Measurements from ENCODE around the gene TTC27.
A peak's percentile ranks its signal among the peaks of the same experiment; 100 is the strongest.
"Not testable (repeated sequence)": the region's sequence is repeated elsewhere in the genome, so short reads cannot be mapped to it uniquely, and the experiment has no call there.

The TTC27 gene

GRCh38 chr2:32812316-32812715 lies 184.5 kb downstream of the TTC27 start:
- DNase-seq = no peak

- no peak for DNase-seq
Observed at GRCh38 chr2:32820088-32820487, 192.2 kb downstream of the TTC27 start.

- no peak for DNase-seq
Observed at GRCh38 chr2:32820701-32821100, 192.9 kb downstream of the TTC27 start.

- DNase-seq = no peak
Observed at GRCh38 chr2:32824070-32824809, 196.4 kb downstream of the TTC27 start.

GRCh38 chr2:32825291-32825712 lies 197.5 kb downstream of the TTC27 start:
- peak; percentile 45 for DNase-seq

- DNase-seq = no peak
Observed at GRCh38 chr2:32830196-32830595, 202.3 kb downstream of the TTC27 start.

GRCh38 chr2:32832821-32833220 lies 205.0 kb downstream of the TTC27 start:
- DNase-seq = no peak

- DNase-seq = no peak
Observed at GRCh38 chr2:32833709-32834108, 205.9 kb downstream of the TTC27 start.

- no peak for DNase-seq
Observed at GRCh38 chr2:32835148-32835547, 207.3 kb downstream of the TTC27 start.

- DNase-seq = no peak
Observed at GRCh38 chr2:32836933-32837332, 209.1 kb downstream of the TTC27 start.

GRCh38 chr2:32838418-32838817 lies 210.6 kb downstream of the TTC27 start:
- no peak for DNase-seq

GRCh38 chr2:32838949-32839348 lies 211.1 kb downstream of the TTC27 start:
- no peak for DNase-seq

GRCh38 chr2:32841931-32842898 lies 214.4 kb downstream of the TTC27 start:
- DNase-seq = no peak

- DNase-seq = no peak
Observed at GRCh38 chr2:32843699-32844098, 215.8 kb downstream of the TTC27 start.

- no peak for DNase-seq
Observed at GRCh38 chr2:32844253-32844652, 216.4 kb downstream of the TTC27 start.

GRCh38 chr2:32846274-32846673 lies 218.4 kb downstream of the TTC27 start:
- DNase-seq = not testable (repeated sequence)

- DNase-seq = no peak
Observed at GRCh38 chr2:32847734-32848133, 219.9 kb downstream of the TTC27 start.

- DNase-seq = no peak
Observed at GRCh38 chr2:32849456-32850194, 221.8 kb downstream of the TTC27 start.

GRCh38 chr2:32851777-32852439 lies 224.1 kb downstream of the TTC27 start:
- no peak for DNase-seq

GRCh38 chr2:32852856-32853255 lies 225.0 kb downstream of the TTC27 start:
- no peak for DNase-seq

GRCh38 chr2:32856891-32857290 lies 229.0 kb downstream of the TTC27 start:
- no peak for DNase-seq

GRCh38 chr2:32858713-32859112 lies 230.9 kb downstream of the TTC27 start:
- DNase-seq = no peak

GRCh38 chr2:32860385-32860784 lies 232.5 kb downstream of the TTC27 start:
- DNase-seq = no peak

Measured in NCI-H1105 treated with DMSO at 0.1 percent for 48 hours (cell line).